ENCODE results near the gene UBL4B.

GRCh38 chr1:110089561-110090275, 22.5 kb upstream of the UBL4B start:
- TF ChIP-seq, protein P1, sequence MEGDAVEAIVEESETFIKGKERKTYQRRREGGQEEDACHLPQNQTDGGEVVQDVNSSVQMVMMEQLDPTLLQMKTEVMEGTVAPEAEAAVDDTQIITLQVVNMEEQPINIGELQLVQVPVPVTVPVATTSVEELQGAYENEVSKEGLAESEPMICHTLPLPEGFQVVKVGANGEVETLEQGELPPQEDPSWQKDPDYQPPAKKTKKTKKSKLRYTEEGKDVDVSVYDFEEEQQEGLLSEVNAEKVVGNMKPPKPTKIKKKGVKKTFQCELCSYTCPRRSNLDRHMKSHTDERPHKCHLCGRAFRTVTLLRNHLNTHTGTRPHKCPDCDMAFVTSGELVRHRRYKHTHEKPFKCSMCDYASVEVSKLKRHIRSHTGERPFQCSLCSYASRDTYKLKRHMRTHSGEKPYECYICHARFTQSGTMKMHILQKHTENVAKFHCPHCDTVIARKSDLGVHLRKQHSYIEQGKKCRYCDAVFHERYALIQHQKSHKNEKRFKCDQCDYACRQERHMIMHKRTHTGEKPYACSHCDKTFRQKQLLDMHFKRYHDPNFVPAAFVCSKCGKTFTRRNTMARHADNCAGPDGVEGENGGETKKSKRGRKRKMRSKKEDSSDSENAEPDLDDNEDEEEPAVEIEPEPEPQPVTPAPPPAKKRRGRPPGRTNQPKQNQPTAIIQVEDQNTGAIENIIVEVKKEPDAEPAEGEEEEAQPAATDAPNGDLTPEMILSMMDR (optimal IDR thresholded peaks at IDR 0.05 in 1 of 3, IDR thresholded peaks at IDR 0.05 in 1 of 3, conservative IDR thresholded peaks at IDR 0.05 in 1 of 3; ENCODE audit: extremely low read depth in 1 of 3, insufficient read depth in 2 of 3, low read length in 3 of 3), result no peak
- TF ChIP-seq EZH2 (IDR thresholded peaks at IDR 0.05; ENCODE audit: low read length), result no peak

Measured in keratinocyte (primary cell).